C4-2B (cell line): ENCODE data around the gene PDXK.

Source experiments
- H3K27ac ChIP-seq: fragments of 450-650 bp; 2 replicates; pipeline ENCODE4 v1.5.1; 2017
- ZFX ChIP-seq: fragments of 450-650 bp; IDR thresholded peaks from 2 replicates; pipeline ENCODE4 v1.6.1; 2017
- TF ChIP-seq, protein P1 (sequence below): fragments of 450-650 bp; conservative IDR thresholded peaks from 2 replicates; pipeline ENCODE4 v1.5.1; 2017; ENCODE audit warnings: mild to moderate bottlenecking

The PDXK gene

DNA sequence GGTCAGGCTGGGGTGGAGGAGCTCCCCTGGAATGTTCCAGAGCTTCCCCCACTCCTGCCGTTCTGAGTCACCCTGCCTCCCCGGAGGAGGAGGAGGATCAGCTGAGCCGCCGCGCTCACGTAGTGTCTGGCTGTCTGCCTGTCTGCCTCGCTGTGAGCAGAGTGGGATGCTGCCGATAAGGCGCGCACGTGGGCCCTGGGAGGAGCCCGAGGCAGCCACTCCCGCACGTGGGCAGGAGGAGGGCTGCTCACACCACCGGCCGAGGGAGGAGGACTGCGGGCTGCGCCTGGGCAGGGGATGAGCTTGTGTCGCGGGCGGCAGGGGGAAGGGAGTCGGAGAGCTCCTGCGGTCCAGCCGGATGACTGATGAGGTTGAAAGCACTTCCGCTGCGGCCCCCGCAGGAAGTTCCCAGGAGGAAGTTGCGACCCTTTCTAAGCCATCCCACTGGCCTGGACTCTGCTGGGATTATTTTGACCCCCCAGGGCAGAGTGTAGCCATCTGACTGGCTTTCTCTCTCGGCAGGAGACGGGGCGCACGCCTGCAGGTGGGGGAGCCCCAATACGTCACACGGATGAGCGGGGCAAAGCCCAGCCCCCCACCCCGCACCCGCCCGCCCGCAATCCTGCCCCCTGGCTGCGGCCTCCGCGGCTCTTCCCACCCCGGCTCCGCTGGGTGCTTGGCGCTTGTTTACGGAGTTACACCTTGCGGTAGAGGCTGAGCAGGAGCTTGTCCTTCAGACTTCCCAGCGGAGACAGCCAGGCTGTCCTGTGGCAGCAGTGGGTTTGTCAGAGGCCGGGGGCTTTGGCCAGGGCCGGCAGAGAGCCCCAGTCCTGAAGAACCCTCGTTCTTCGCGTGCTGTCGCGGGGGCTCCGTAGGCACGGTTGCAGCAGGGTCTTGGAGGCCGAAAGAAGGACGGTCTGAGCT is 9.8 kb downstream of the PDXK start:
- peak overlapping the region; percentile 97 for H3K27ac ChIP-seq
- TF ChIP-seq ZFX, result no peak
- TF ChIP-seq, protein P1, sequence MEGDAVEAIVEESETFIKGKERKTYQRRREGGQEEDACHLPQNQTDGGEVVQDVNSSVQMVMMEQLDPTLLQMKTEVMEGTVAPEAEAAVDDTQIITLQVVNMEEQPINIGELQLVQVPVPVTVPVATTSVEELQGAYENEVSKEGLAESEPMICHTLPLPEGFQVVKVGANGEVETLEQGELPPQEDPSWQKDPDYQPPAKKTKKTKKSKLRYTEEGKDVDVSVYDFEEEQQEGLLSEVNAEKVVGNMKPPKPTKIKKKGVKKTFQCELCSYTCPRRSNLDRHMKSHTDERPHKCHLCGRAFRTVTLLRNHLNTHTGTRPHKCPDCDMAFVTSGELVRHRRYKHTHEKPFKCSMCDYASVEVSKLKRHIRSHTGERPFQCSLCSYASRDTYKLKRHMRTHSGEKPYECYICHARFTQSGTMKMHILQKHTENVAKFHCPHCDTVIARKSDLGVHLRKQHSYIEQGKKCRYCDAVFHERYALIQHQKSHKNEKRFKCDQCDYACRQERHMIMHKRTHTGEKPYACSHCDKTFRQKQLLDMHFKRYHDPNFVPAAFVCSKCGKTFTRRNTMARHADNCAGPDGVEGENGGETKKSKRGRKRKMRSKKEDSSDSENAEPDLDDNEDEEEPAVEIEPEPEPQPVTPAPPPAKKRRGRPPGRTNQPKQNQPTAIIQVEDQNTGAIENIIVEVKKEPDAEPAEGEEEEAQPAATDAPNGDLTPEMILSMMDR, result no peak

DNA sequence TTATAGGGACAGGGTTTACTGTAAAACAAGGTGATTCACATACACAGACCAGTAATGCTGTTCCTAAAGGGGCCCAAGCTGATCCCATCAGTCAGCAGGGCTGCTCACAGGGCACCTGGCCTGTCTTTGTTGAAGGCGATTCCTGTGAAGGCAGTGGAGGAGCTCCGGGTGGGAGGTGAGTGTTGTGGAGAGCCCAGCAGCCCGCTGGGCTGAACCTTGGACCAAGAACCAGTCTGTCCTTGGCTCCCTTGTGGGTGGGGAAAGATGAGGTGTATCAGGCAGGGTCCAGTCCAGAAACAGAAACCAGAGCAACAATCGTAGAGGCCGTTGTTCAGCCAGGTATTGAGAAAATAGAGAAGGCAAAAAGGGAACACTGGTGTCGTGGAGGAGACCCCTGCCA is 12.5 kb downstream of the PDXK start:
- TF ChIP-seq ZFX, result no peak
- TF ChIP-seq, protein P1, result no peak
- H3K27ac ChIP-seq, result no peak overlapping the region

DNA sequence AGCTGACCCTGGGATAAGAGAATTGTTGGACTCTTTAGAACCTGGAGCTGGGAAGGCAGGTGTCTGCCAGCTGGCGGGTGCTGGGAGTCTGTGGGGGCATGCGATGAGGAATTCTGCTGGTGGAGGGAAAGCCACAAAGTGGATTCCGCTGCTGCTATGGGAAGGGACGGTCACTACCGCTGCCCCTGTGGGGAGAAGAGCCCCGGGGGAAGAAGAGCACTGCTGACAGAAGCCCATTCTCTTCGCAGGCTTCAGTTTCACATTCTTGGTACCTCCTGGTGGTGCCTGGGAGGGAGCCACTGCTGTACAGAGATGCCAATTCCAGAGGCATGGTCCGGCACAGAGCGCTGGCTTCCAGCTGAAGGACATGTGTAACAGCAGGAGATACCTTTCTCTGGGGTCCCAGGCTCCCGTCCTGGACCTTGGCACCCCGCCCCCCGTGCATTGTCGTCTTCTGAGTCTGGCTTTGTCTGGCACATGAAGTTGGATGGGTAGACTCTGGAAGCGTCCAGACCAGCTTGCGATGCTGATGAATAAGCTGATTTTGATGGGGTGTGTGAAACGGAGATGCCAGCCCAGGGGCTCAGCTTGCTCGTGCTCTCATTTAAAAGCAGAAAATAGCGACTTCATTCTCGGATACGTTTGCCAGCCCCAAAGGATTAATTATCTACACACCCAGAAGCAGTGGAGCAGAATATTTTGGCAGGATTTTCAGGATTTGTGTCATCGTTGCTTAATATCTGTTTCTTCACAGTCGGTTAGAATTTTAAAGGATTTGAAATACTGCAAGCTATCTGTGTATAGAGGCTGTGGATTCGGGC is 13.2 kb downstream of the PDXK start:
- TF ChIP-seq, protein P1, result no peak
- TF ChIP-seq ZFX, result no peak
- no peak overlapping the region for H3K27ac ChIP-seq

DNA sequence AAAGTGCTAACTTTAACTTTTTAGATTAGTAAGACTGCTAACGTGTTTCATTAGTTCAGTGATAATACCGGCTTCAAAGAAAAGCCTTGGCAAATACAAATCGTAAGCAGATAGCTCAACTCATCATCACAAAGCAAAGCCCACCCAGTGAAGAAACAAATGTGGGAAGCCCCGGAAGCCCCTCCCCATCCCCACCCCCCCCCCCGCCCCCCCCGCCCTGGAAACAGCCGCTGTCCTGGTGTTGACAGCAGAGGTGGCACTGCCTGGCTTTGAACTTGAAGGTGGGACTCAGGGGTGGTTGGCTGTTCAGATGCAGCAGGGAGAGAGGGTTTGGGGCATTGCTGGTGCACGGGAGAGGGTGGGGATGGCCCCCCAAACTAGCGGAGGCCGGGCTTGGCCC is 14.1 kb downstream of the PDXK start:
- TF ChIP-seq, protein P1, result no peak
- no peak for TF ChIP-seq ZFX
- no peak overlapping the region for H3K27ac ChIP-seq

DNA sequence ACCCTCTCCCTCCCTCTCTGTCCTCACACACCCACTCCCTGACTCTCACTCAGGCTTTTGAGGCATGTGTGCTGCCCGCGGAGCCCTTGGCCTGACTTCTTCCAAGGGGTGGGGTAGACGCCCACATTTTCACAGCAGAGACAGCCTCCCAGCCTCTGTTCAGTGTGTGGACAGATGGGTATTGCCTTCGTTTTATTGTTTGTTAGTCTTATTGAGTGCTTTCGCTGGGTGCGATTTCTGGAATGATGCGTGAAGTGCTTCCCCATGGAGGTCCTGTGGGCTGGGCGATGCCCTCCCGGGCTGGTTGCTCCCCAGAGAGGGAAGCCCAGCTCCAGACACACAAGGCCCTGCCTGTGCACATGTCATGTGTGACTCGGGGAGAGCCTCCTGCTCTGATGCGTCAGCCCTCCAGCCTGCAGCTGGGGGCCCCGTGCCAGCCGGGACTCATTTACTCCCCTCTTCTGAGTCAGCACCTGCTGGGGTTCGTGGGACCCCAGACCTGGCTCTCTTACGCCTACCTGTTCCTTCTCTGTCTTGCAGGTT is 14.7 kb downstream of the PDXK start:
- TF ChIP-seq ZFX, result no peak
- TF ChIP-seq, protein P1, result no peak
- H3K27ac ChIP-seq, result no peak overlapping the region

DNA sequence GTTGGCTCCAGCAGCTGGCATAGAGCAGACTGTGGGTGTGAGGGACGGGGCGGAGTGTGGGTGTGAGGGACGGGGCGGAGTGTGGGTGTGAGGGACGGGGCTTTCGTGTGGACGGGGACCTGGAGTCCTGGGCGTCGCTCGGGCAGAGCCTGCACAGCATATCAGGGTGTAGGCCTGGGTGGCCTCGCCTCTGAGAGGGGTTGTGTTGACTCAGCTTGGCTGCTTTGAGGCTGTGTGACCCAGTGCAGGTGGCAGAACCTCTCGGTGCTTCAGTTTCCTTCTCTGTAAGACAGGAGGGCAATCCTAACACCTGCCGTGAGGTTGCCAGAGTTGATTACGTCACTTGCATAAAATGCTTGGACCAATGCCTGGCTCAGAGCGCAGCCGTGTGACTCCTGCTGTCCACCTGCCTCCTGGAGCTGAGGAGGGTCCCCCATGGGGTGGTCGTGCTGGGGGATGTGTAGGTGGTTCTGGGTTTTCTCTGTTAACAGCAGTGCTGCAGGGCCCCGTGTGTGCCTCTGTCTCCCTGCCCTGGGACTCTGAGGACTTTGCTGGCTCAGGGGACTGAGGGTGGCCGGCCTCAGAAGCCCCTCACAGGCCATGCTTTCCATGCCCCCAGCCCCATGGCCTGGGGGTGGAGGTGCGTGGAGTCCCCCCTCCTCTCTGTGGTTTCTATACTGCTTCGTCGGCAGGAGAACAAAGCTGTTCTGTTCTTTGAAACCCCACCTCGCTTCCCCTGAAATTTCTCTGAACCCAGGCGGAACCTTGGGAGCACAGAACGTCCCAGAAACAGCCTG is 15.4 kb downstream of the PDXK start:
- no peak overlapping the region for H3K27ac ChIP-seq
- TF ChIP-seq, protein P1, result no peak
- no peak for TF ChIP-seq ZFX
